Skeletal muscle tissue (tissue), 4 donors: ENCODE measurements around the gene CENPP. TPM values are rescaled to one million over a fixed set of nuclear protein-coding genes. Genes with fewer than 3 reads are reported as not detected.

Source experiments
- H3K27ac ChIP-seq: one replicate; pipeline ENCODE4 v1.7.0; 2013; ENCODE audit warnings: mild to moderate bottlenecking, low read depth, low read length, inconsistent platforms
- H3K27me3 ChIP-seq, 3 donors: one replicate each; pipeline ENCODE4 v1.7.0; 2013; ENCODE audit warnings: low read length in 3 of 3; ENCODE audit not compliant: control insufficient read depth in 3 of 3, insufficient read depth in 3 of 3
- H3K36me3 ChIP-seq, 3 donors: one replicate each; pipeline ENCODE4 v1.7.0; 2013; ENCODE audit warnings: low read length in 3 of 3; ENCODE audit not compliant: control insufficient read depth in 3 of 3, insufficient read depth in 3 of 3
- H3K4me1 ChIP-seq, 3 donors: one replicate each; pipeline ENCODE4 v1.7.0; 2013; ENCODE audit warnings: low read length in 3 of 3, mild to moderate bottlenecking in 3 of 3; ENCODE audit not compliant: control insufficient read depth in 3 of 3, insufficient read depth in 3 of 3
- H3K4me3 ChIP-seq, 3 donors: one replicate each; pipeline ENCODE4 v1.7.0; 2013; ENCODE audit warnings: low read length in 3 of 3
- H3K9ac ChIP-seq, 3 donors: one replicate each; pipeline ENCODE4 v1.7.0; 2013; ENCODE audit warnings: low read length in 3 of 3, mild to moderate bottlenecking in 3 of 3, moderate library complexity in 2 of 3, low read depth in 1 of 3
- H3K9me3 ChIP-seq, 3 donors: one replicate each; pipeline ENCODE4 v1.7.0; 2013; ENCODE audit warnings: low read length in 3 of 3; ENCODE audit not compliant: control insufficient read depth in 3 of 3
- total RNA-seq: library from RNA; depleted of rRNA; stranded (reverse); fragments of >200 nt; gene quantifications from one replicate; pipeline ENCODE4 v1.2.3, GENCODE V29; 2014
- donor health status: Osteomylitis.

The CENPP gene
- total RNA-seq, 1 donor from 2014 or later: 15.7 TPM

- no peaks in the 10 kb centered on the region for H3K27me3 ChIP-seq
- no peak overlapping the region for H3K9ac ChIP-seq
- no peaks in the 10 kb centered on the region for H3K36me3 ChIP-seq
- H3K4me1 ChIP-seq: peaks cover 20 to 37% (median 27%) of the 10 kb centered on the region in 3 donors
- no peak overlapping the region for H3K27ac ChIP-seq
- no peak overlapping the region for H3K4me3 ChIP-seq
- peaks cover 0 to 3% (median 0%) of the 10 kb centered on the region in 3 donors for H3K9me3 ChIP-seq
Observed at GRCh38 chr9:92603990-92604389, 278.2 kb downstream of the CENPP start.

DNA sequence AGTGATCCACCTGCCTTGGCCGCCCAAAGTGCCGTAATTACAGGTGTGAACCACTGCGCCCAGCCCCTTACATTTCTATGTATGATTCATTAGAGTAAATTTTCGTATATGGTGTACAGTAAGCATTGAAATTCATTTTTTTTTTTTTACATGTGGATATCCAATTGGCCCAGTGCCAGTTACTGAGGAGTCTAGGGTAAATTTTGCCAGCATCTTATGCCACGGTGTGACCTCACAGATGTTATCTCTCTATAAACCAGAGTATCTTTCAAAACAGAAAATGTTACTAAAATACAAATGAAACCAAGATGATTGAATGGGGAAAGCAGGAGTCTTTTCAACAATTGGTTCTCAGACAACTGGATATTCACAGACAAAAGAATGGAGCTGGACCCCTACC lies 279.5 kb downstream of the CENPP start:
- Histone ChIP-seq H3K9me3 (peaks cover 0 to 3% (median 0%) of the 10 kb centered on the region in 3 donors), H3K4me1 (peaks cover 27 to 37% (median 32%) of the 10 kb centered on the region in 3 donors), H3K9ac (no peak overlapping the region), H3K27me3 (no peaks in the 10 kb centered on the region), H3K4me3 (no peak overlapping the region), H3K36me3 (no peaks in the 10 kb centered on the region), H3K27ac (no peak overlapping the region)

GRCh38 chr9:92607088-92607487 lies 281.3 kb downstream of the CENPP start:
- H3K4me1 ChIP-seq: peaks cover 28 to 34% (median 34%) of the 10 kb centered on the region in 3 donors
- H3K36me3 ChIP-seq: peaks cover 0 to 14% (median 4%) of the 10 kb centered on the region in 3 donors
- no peak overlapping the region for H3K27ac ChIP-seq
- no peak overlapping the region for H3K9ac ChIP-seq
- H3K9me3 ChIP-seq: peaks cover 0 to 3% (median 0%) of the 10 kb centered on the region in 3 donors
- no peaks in the 10 kb centered on the region for H3K27me3 ChIP-seq
- H3K4me3 ChIP-seq: no peak overlapping the region

- H3K36me3 ChIP-seq: peaks cover 2 to 16% (median 6%) of the 10 kb centered on the region in 3 donors
- H3K27ac ChIP-seq: peak overlapping the region; percentile 77
- H3K4me1 ChIP-seq: peaks cover 29 to 35% (median 34%) of the 10 kb centered on the region in 3 donors
- H3K4me3 ChIP-seq: no peak overlapping the region
- H3K9me3 ChIP-seq: peaks cover 0 to 3% (median 0%) of the 10 kb centered on the region in 3 donors
- H3K9ac ChIP-seq: peak overlapping the region in 1 of 3 donors; percentile 5
- no peaks in the 10 kb centered on the region for H3K27me3 ChIP-seq
Observed at GRCh38 chr9:92607773-92608172, 282.0 kb downstream of the CENPP start.

DNA sequence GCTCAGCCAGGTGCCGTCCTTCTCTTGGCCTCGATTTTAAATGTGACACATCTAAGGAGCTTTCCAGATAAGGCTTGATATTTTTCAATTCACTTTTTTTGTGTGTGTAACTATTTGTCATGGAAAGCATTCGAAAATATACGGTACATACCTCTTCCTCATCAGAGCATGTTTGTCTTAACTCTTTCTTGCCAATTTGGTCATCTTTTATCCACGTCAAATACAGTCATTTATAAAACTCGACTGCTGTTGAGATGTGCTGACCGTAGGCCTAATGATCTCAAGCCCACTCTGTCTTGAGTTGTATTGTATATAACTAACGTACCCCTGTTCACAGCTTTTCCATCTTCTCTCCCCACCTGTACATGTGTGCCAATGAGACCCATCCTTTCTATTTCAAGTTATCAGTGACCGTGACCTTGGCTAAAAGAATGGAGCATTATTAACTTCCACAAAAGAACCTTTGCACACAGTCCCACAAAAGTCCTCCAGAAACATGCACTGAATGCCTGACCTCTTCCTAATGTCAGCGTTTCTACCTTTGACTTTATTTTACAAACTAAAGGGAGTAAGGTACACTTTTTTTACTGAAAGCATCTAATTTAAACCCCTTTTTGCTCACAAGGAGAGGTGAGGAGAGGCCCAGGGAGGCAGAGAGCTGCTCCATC lies 282.6 kb downstream of the CENPP start:
- H3K9ac ChIP-seq: peak overlapping the region in 1 of 3 donors; percentile 45
- H3K27ac ChIP-seq: peak overlapping the region; percentile 77
- peaks cover 8 to 19% (median 11%) of the 10 kb centered on the region in 3 donors for H3K36me3 ChIP-seq
- H3K4me3 ChIP-seq: no peak overlapping the region
- peaks cover 0 to 3% (median 0%) of the 10 kb centered on the region in 3 donors for H3K9me3 ChIP-seq
- no peaks in the 10 kb centered on the region for H3K27me3 ChIP-seq
- peaks cover 29 to 35% (median 34%) of the 10 kb centered on the region in 3 donors for H3K4me1 ChIP-seq

GRCh38 chr9:92608909-92609445 lies 283.2 kb downstream of the CENPP start:
- peak overlapping the region in 1 of 3 donors; percentile 6 for H3K4me3 ChIP-seq
- H3K27ac ChIP-seq: peak overlapping the region; percentile 77
- H3K9me3 ChIP-seq: no peaks in the 10 kb centered on the region
- H3K9ac ChIP-seq: peak overlapping the region in 2 of 3 donors; percentile 45 to 62
- no peaks in the 10 kb centered on the region for H3K27me3 ChIP-seq
- peaks cover 29 to 35% (median 34%) of the 10 kb centered on the region in 3 donors for H3K4me1 ChIP-seq
- H3K36me3 ChIP-seq: peaks cover 14 to 21% (median 16%) of the 10 kb centered on the region in 3 donors

DNA sequence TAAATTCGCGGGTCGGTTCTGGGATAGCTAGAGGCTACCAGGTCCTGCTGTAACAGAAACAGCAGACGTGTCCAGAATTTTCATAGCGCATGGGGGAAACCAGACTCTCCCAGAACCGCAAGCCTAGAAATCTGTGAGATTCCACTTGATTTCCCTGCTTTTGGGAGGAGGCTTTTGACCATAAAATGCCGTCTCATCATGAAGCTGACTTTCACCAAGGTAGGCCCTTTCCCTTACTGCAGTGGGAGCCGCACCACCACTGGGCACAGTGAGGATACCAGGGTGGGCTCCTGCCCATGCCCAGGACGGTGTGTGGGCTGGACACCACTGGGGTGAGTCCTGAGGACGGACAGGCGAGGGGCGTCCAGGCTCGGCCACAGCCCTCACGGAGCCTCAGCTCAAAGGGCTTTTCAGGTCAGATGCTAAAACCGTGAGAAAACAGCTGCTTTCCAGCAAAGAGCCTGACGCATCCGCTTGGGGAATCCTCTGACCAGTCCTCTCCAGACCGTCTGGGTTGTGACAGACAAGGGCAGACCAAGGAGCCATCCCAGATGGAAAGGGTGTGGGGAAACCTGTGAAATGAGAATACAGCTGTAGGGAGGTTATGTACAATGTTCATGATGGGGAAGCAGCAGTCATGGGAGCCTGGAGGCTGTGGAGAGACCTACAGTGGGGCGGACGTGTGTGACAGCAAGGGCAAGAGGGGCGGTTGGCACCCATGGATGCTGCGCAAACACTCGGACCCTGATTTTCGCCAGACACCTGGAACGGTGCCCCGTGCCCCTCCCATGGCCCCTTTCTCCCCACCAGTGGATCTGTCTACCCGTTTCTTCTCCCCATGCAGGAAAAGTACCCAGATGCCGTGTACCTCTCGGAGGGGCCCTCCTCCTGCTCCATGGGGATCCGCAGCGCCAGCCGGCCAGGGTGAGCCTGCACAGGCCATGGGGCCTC lies 285.0 kb downstream of the CENPP start:
- H3K36me3 ChIP-seq: peaks cover 25 to 30% (median 28%) of the 10 kb centered on the region in 3 donors
- H3K4me1 ChIP-seq: peaks cover 33 to 43% (median 36%) of the 10 kb centered on the region in 3 donors

GRCh38 chr9:92611621-92612285 lies 286.0 kb downstream of the CENPP start:
- H3K9ac ChIP-seq: peak overlapping the region in 2 of 3 donors; percentile 30 to 57
- peaks cover 36 to 48% (median 36%) of the 10 kb centered on the region in 3 donors for H3K4me1 ChIP-seq
- H3K27me3 ChIP-seq: no peaks in the 10 kb centered on the region
- peaks cover 27 to 31% (median 31%) of the 10 kb centered on the region in 3 donors for H3K36me3 ChIP-seq
- no peak overlapping the region for H3K4me3 ChIP-seq
- no peaks in the 10 kb centered on the region for H3K9me3 ChIP-seq
- peak overlapping the region; percentile 77 for H3K27ac ChIP-seq

More for the DNA sequence above, 285.0 kb downstream of the CENPP start:
- Histone ChIP-seq H3K27me3 (no peaks in the 10 kb centered on the region), H3K27ac (peak overlapping the region; percentile 77), H3K9ac (peak overlapping the region in 2 of 3 donors; percentile 30 to 57), H3K4me3 (peak overlapping the region in 1 of 3 donors; percentile 41), H3K9me3 (no peaks in the 10 kb centered on the region)

- Histone ChIP-seq H3K4me3 (no peak overlapping the region), H3K36me3 (peaks cover 27 to 31% (median 31%) of the 10 kb centered on the region in 3 donors), H3K4me1 (peaks cover 37 to 53% (median 40%) of the 10 kb centered on the region in 3 donors), H3K27me3 (no peaks in the 10 kb centered on the region), H3K9ac (no peak overlapping the region), H3K9me3 (no peaks in the 10 kb centered on the region), H3K27ac (peak overlapping the region; percentile 77)
Observed at GRCh38 chr9:92612292-92612691, 286.5 kb downstream of the CENPP start.
